Smooth muscle cell (in vitro differentiated cells): ENCODE data around the gene SYNPO. TPM values are rescaled to one million over a fixed set of nuclear protein-coding genes. Genes with fewer than 3 reads are reported as not detected.

Source experiments
- DNase-seq: peaks from one replicate; lab custom pipeline; 2025; ENCODE audit not compliant: unreplicated experiment; lab: John Stamatoyannopoulos, UW
- H2AFZ ChIP-seq: fragments of 200-600 bp; sonication (generic); 2 replicates; pipeline ENCODE4 v1.6.0; 2016; ENCODE audit warnings: antibody characterized with exemption, low read depth, mild to moderate bottlenecking
- H3F3A ChIP-seq: fragments of 200-600 bp; sonication (generic); 2 replicates; pipeline ENCODE4 v1.6.0; 2017; ENCODE audit warnings: antibody characterized with exemption, low read depth
- H3K27ac ChIP-seq: fragments of 200-600 bp; sonication (generic); 2 replicates; pipeline ENCODE4 v1.5.1; 2016; ENCODE audit warnings: low read depth, mild to moderate bottlenecking
- H3K27me3 ChIP-seq: fragments of 200-600 bp; sonication (generic); 2 replicates; pipeline ENCODE4 v1.6.1; 2016; ENCODE audit warnings: low read depth, mild to moderate bottlenecking
- H3K36me3 ChIP-seq: fragments of 200-600 bp; sonication (generic); 2 replicates; pipeline ENCODE4 v1.5.1; 2016; ENCODE audit warnings: low read depth
- H3K4me1 ChIP-seq: fragments of 200-600 bp; sonication (generic); 2 replicates; pipeline ENCODE4 v1.5.1; 2016; ENCODE audit warnings: low read depth
- H3K4me2 ChIP-seq: fragments of 200-600 bp; sonication (generic); 2 replicates; pipeline ENCODE4 v1.6.0; 2016; ENCODE audit warnings: mild to moderate bottlenecking
- H3K4me3 ChIP-seq: fragments of 200-600 bp; sonication (generic); 2 replicates; pipeline ENCODE4 v1.5.1; 2016; ENCODE audit warnings: mild to moderate bottlenecking
- H3K79me2 ChIP-seq: fragments of 200-600 bp; sonication (generic); 2 replicates; pipeline ENCODE4 v1.6.0; 2016; ENCODE audit warnings: low read depth, mild to moderate bottlenecking
- H3K9ac ChIP-seq: fragments of 200-600 bp; sonication (generic); 2 replicates; pipeline ENCODE4 v1.6.0; 2016; ENCODE audit warnings: low read depth
- H3K9me3 ChIP-seq: fragments of 200-600 bp; sonication (generic); replicated peaks from 2 replicates; pipeline ENCODE4 v1.5.1; 2016; ENCODE audit warnings: low read depth
- H4K20me1 ChIP-seq: fragments of 200-600 bp; sonication (generic); 2 replicates; pipeline ENCODE4 v1.6.0; 2016; ENCODE audit warnings: low read depth
- WGBS: methylation state at CpG from one replicate; pipeline ENCODE4 v1.1.7; 2016; ENCODE audit warnings: low lambda C conversion rate; 5-methylcytosine and 5-hydroxymethylcytosine counted together
- polyA plus RNA-seq: library from polyadenylated mRNA; unstranded; fragments of >200 nt; fragmentation: Nextera tagmentation; extraction: Ambion mirVana; gene quantifications from 2 replicates; pipeline ENCODE4 v1.2.1, GENCODE V29; 2016
- total RNA-seq: library from RNA; depleted of rRNA; stranded (reverse); fragments of >200 nt; gene quantifications from 2 replicates; pipeline ENCODE4 v1.2.3, GENCODE V29; 2014
- TF ChIP-seq, protein P1 (sequence below): fragments of 200-600 bp; sonication (generic); IDR thresholded peaks from 2 replicates; pipeline ENCODE4 v1.5.1; 2017; ENCODE audit warnings: borderline replicate concordance, mild to moderate bottlenecking, antibody characterized with exemption; ENCODE audit not compliant: insufficient read depth, poor library complexity, severe bottlenecking

The SYNPO gene
- total and polyA plus RNA-seq, 2 experiments from 2014 or later = 34.2 to 46.4 TPM

DNA sequence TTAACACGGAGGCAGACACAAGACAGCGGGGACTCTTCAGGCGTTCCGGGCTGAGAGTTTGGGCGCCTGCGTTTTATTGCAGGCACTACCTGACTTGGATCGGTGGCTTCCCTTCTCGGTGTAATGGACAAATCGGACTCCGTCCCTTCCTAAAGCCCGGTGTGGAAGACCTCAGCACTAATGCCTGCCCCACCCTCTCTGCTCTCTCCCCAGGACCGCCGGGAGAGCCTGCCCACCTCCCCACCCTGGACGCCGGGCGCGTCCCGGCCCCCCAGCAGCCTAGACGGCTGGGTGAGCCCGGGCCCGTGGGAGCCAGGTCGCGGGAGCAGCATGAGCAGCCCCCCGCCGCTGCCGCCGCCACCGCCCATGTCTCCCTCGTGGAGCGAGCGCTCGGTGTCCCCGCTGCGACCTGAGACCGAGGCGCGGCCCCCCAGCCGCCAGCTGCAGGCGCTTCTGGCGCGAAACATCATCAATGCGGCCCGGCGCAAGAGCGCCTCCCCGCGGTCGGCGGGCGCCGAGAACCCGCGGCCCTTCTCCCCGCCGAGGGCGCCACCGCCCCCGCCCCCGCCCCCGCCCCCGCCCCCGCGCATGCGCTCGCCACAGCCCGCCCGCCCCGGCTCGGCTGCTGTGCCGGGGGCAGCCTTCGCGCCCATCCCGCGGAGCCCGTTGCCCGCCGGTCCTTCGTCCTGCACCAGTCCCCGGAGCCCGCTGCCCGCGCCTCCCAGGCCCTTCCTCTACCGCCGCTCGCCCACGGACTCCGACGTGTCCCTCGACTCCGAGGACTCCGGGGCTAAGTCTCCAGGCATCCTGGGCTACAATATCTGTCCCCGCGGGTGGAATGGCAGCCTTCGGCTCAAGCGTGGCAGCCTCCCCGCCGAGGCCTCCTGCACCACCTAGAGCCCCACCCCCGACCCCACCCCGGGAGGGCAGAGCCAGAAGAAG is 16.0 kb downstream of the SYNPO start:
- WGBS = 4% methylated on average over 48 of the region's 99 CpGs
- Histone ChIP-seq H3K9me3 (no peaks in the 10 kb centered on the region), H3F3A (peaks cover 31% of the 10 kb centered on the region), H3K27ac (peak overlapping the region; percentile 62), H2AFZ (no peak overlapping the region), H4K20me1 (peaks cover 48% of the 10 kb centered on the region), H3K79me2 (peaks cover 25% of the 10 kb centered on the region), H3K36me3 (no peaks in the 10 kb centered on the region), H3K4me1 (peaks cover 27% of the 10 kb centered on the region), H3K27me3 (no peaks in the 10 kb centered on the region), H3K9ac (no peak overlapping the region), H3K4me2 (peak overlapping the region; percentile 87), H3K4me3 (peak overlapping the region; percentile 55)
- DNase-seq = peak; percentile 63
- TF ChIP-seq, protein P1, sequence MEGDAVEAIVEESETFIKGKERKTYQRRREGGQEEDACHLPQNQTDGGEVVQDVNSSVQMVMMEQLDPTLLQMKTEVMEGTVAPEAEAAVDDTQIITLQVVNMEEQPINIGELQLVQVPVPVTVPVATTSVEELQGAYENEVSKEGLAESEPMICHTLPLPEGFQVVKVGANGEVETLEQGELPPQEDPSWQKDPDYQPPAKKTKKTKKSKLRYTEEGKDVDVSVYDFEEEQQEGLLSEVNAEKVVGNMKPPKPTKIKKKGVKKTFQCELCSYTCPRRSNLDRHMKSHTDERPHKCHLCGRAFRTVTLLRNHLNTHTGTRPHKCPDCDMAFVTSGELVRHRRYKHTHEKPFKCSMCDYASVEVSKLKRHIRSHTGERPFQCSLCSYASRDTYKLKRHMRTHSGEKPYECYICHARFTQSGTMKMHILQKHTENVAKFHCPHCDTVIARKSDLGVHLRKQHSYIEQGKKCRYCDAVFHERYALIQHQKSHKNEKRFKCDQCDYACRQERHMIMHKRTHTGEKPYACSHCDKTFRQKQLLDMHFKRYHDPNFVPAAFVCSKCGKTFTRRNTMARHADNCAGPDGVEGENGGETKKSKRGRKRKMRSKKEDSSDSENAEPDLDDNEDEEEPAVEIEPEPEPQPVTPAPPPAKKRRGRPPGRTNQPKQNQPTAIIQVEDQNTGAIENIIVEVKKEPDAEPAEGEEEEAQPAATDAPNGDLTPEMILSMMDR = peak; percentile 47

DNA sequence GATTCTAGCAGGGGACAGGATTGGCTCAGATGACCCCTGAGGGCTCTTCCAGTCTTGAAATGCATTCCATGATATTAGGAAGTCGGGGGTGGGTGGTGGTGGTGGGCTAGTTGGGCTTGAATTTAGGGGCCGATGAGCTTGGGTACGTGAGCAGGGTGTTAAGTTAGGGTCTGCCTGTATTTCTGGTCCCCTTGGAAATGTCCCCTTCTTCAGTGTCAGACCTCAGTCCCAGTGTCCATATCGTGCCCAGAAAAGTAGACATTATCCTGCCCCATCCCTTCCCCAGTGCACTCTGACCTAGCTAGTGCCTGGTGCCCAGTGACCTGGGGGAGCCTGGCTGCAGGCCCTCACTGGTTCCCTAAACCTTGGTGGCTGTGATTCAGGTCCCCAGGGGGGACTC is 17.7 kb downstream of the SYNPO start:
- Histone ChIP-seq H3K79me2 (peaks cover 13% of the 10 kb centered on the region), H3K4me2 (no peak overlapping the region), H3K4me1 (peaks cover 11% of the 10 kb centered on the region), H3K4me3 (no peak overlapping the region), H2AFZ (no peak overlapping the region), H3K36me3 (no peaks in the 10 kb centered on the region), H3K9me3 (no peaks in the 10 kb centered on the region), H3K9ac (no peak overlapping the region), H3K27me3 (no peaks in the 10 kb centered on the region), H4K20me1 (peaks cover 32% of the 10 kb centered on the region), H3K27ac (peak overlapping the region; percentile 62), H3F3A (peaks cover 27% of the 10 kb centered on the region)
- DNase-seq = no peak
- TF ChIP-seq, protein P1 = no peak
- 95% methylated on average over 4 of the region's 4 CpGs for WGBS

DNA sequence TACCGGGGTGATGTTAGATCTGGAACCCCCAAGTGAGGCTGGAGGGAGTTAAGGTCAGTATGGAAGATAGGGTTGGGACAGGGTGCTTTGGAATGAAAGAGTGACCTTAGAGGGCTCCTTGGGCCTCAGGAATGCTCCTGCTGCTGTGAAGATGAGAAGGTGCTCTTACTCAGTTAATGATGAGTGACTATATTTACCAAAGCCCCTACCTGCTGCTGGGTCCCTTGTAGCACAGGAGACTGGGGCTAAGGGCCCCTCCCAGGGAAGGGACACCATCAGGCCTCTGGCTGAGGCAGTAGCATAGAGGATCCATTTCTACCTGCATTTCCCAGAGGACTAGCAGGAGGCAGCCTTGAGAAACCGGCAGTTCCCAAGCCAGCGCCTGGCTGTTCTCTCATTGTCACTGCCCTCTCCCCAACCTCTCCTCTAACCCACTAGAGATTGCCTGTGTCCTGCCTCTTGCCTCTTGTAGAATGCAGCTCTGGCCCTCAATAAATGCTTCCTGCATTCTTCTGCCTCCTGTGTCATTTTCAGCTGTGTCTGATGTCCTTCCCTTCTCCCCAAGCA is 18.3 kb downstream of the SYNPO start:
- Histone ChIP-seq H4K20me1 (peaks cover 25% of the 10 kb centered on the region), H3K27me3 (no peaks in the 10 kb centered on the region), H2AFZ (no peak overlapping the region), H3K4me3 (no peak overlapping the region), H3K4me1 (peaks cover 11% of the 10 kb centered on the region), H3K9ac (no peak overlapping the region), H3F3A (peaks cover 20% of the 10 kb centered on the region), H3K27ac (peak overlapping the region; percentile 8), H3K4me2 (no peak overlapping the region), H3K79me2 (peaks cover 7% of the 10 kb centered on the region), H3K36me3 (no peaks in the 10 kb centered on the region), H3K9me3 (no peaks in the 10 kb centered on the region)
- TF ChIP-seq, protein P1 = no peak
- WGBS = 76% methylated on average over 3 of the region's 3 CpGs
- no peak for DNase-seq
